ENCODE data around the gene DCDC2.

GRCh38 chr6:24313251-24314141 lies 44.4 kb downstream of the DCDC2 start:
- no peak for TF ChIP-seq POLR2A (IDR thresholded peaks at IDR 0.05)
- no peak for TF ChIP-seq CTCF (IDR thresholded peaks at IDR 0.05)
- TF ChIP-seq POLR2AphosphoS5 (IDR thresholded peaks at IDR 0.05): no peak

Data from breast epithelium (tissue), 3 donors.